LNCaP clone FGC (cell line): ENCODE results near the gene ASB3.
A peak's percentile ranks its signal among the peaks of the same experiment; 100 is the strongest.

Experiments
- DNase-seq: peaks from one replicate; pipeline ENCODE4 v3.0.0-alpha.2; 2011; ENCODE audit warnings: low read depth
- H3K4me3 ChIP-seq: 2 replicates; pipeline ENCODE4 v1.5.1; 2011; ENCODE audit warnings: mild to moderate bottlenecking, low read depth, low read length, control low read depth
- TF ChIP-seq, protein P1 (sequence below): IDR thresholded peaks from 2 replicates; pipeline ENCODE4 v1.5.1; 2012; ENCODE audit warnings: mild to moderate bottlenecking; ENCODE audit not compliant: control insufficient read depth, insufficient read depth; ENCODE audit errors: extremely low read depth

ASB3 gene

GRCh38 chr2:53636109-53636508 lies 150.6 kb downstream of the ASB3 start:
- no peak overlapping the region for H3K4me3 ChIP-seq
- no peak for DNase-seq
- TF ChIP-seq, protein P1, sequence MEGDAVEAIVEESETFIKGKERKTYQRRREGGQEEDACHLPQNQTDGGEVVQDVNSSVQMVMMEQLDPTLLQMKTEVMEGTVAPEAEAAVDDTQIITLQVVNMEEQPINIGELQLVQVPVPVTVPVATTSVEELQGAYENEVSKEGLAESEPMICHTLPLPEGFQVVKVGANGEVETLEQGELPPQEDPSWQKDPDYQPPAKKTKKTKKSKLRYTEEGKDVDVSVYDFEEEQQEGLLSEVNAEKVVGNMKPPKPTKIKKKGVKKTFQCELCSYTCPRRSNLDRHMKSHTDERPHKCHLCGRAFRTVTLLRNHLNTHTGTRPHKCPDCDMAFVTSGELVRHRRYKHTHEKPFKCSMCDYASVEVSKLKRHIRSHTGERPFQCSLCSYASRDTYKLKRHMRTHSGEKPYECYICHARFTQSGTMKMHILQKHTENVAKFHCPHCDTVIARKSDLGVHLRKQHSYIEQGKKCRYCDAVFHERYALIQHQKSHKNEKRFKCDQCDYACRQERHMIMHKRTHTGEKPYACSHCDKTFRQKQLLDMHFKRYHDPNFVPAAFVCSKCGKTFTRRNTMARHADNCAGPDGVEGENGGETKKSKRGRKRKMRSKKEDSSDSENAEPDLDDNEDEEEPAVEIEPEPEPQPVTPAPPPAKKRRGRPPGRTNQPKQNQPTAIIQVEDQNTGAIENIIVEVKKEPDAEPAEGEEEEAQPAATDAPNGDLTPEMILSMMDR, result no peak

GRCh38 chr2:53635694-53636093 lies 151.1 kb downstream of the ASB3 start:
- H3K4me3 ChIP-seq, result no peak overlapping the region
- no peak for DNase-seq
- TF ChIP-seq, protein P1, result no peak

- TF ChIP-seq, protein P1, result no peak
- H3K4me3 ChIP-seq, result no peak overlapping the region
- peak; percentile 1 for DNase-seq
Observed at GRCh38 chr2:53633441-53633840, 153.3 kb downstream of the ASB3 start.

DNA sequence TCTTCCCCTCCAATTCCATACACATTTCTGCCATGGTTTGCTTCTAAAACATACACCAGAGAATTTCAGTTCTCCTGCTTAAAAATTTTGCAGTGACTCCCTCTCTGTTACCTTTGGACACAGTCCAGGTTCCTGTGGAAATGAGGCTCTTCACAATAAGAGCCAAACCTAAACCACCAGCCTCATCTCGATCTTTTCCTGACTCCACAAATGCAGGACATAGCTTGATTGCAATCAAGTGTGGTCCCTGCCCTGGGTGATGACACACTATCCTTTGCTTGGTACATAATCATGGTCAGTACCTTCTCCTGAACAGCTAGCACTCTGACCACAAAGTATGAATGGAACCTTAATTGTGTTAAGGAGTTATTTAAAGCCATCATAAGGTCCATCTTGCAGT lies 154.0 kb downstream of the ASB3 start:
- TF ChIP-seq, protein P1, result no peak
- no peak overlapping the region for H3K4me3 ChIP-seq
- DNase-seq, result no peak

DNA sequence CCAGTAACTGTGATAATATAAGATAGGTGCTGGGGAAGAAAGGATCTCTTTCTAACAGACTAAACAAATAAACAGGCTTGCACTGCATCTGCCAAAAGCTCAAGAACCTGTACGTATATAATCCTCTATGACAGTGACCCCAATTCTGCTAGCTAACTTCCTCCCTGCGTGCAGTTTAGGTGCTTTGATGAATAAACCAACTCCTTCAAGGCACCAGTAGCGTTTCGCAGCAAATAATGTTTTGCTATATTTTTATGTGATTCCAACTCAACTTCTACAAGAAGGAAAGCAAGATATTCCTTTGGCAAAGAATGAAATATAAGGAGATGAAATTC lies 154.7 kb downstream of the ASB3 start:
- no peak overlapping the region for H3K4me3 ChIP-seq
- DNase-seq, result no peak
- TF ChIP-seq, protein P1, result no peak

- no peak overlapping the region for H3K4me3 ChIP-seq
- TF ChIP-seq, protein P1, result no peak
- DNase-seq, result peak; percentile 81
Observed at GRCh38 chr2:53631313-53632125, 155.2 kb downstream of the ASB3 start.

GRCh38 chr2:53630026-53630606 lies 156.6 kb downstream of the ASB3 start:
- no peak for DNase-seq
- TF ChIP-seq, protein P1, result no peak

More at GRCh38 chr2:53630026-53630606, 156.6 kb downstream of the ASB3 start:
- no peak overlapping the region for H3K4me3 ChIP-seq
